WI38 (cell line): ENCODE data around the gene PRPSAP2.

Experiments used
- H3K4me3 ChIP-seq: 2 replicates; pipeline ENCODE4 v1.5.1; 2011; ENCODE audit warnings: low read depth, mild to moderate bottlenecking, control low read depth, low read length
- CTCF ChIP-seq: IDR thresholded peaks from 2 replicates; pipeline ENCODE4 v1.5.1; 2012; ENCODE audit warnings: low read depth, mild to moderate bottlenecking, control low read depth, low read length

PRPSAP2 gene

GRCh38 chr17:18978050-18978449, 120.1 kb downstream of the PRPSAP2 start:
- no peak for TF ChIP-seq CTCF
- H3K4me3 ChIP-seq: no peak overlapping the region

- no peak for TF ChIP-seq CTCF
- no peak overlapping the region for H3K4me3 ChIP-seq
Observed at GRCh38 chr17:18978655-18979054, 120.7 kb downstream of the PRPSAP2 start.
